Urinary bladder (tissue), 4 donors: ENCODE data around the gene MKI67. TPM values are rescaled to one million over a fixed set of nuclear protein-coding genes. Genes with fewer than 3 reads are reported as not detected.
"Not testable (repeated sequence)": the region's sequence is repeated elsewhere in the genome, so short reads cannot be mapped to it uniquely, and the experiment has no call there.

Experiments used
- DNase-seq: peaks from one replicate; pipeline ENCODE4 v3.0.0-alpha.2; 2015; ENCODE audit errors: extremely low spot score
- H3K27ac ChIP-seq: one replicate; pipeline ENCODE4 v1.5.1; 2013; ENCODE audit warnings: low read depth, mild to moderate bottlenecking, moderate library complexity
- H3K36me3 ChIP-seq: one replicate; pipeline ENCODE4 v1.6.1; 2013; ENCODE audit warnings: mild to moderate bottlenecking, moderate library complexity; ENCODE audit not compliant: insufficient read depth
- H3K4me1 ChIP-seq: one replicate; pipeline ENCODE4 v1.6.1; 2013; ENCODE audit warnings: mild to moderate bottlenecking, moderate library complexity; ENCODE audit not compliant: insufficient read depth
- H3K4me3 ChIP-seq: one replicate; pipeline ENCODE4 v1.5.1; 2013; ENCODE audit warnings: low read depth, low read length
- WGBS: extraction: QIAGEN DNeasy Blood & Tissue Kit; methylation state at CpG from one replicate; pipeline ENCODE4 v1.1.7; 2013; 5-methylcytosine and 5-hydroxymethylcytosine counted together
- polyA plus RNA-seq: library from polyadenylated mRNA; stranded (reverse); fragments of 200-250 nt; gene quantifications from one replicate; pipeline ENCODE4 v1.2.3, GENCODE V29; 2013
- total RNA-seq: library from RNA; depleted of rRNA; stranded (reverse); fragments of >200 nt; gene quantifications from one replicate; pipeline ENCODE4 v1.2.3, GENCODE V29; 2014
- donor health status: healthy with polysubstance abuse.
- donor health status: healthy.

MKI67 gene
- total and polyA plus RNA-seq, 2 donors = 0.42 to 17.8 TPM

DNA sequence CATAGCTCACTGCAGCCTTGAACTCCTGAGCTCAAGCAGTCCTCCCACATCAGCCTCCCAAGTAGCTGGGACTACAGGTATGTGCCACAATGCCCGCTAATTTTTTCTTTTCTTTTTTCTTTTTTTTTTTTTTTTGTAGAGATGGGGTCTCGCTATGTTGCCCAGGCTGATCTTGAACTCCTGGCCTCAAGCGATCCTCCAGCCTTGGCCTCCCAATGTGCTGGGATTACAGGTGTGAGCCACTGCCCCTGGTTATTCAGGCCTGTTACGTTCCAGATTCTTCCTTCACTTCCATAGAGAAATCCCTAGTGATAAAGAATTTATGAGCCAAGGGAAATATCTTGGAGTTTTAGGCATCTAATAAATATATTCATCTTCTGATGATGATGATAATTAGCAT, 31.6 kb downstream of the MKI67 start:
- not testable (repeated sequence) for H3K4me1 ChIP-seq, DNase-seq, H3K4me3 ChIP-seq, H3K27ac ChIP-seq, H3K36me3 ChIP-seq
- 98% methylated on average over 4 of the region's 4 CpGs for WGBS

GRCh38 chr10:128092454-128092853, 33.8 kb downstream of the MKI67 start:
- no peaks in the 10 kb centered on the region for H3K4me1 ChIP-seq
- DNase-seq = no peak
- no peaks in the 10 kb centered on the region for H3K36me3 ChIP-seq
- 77% methylated on average over 3 of the region's 3 CpGs for WGBS
- H3K4me3 ChIP-seq = no peak overlapping the region
- H3K27ac ChIP-seq = no peak overlapping the region

DNA sequence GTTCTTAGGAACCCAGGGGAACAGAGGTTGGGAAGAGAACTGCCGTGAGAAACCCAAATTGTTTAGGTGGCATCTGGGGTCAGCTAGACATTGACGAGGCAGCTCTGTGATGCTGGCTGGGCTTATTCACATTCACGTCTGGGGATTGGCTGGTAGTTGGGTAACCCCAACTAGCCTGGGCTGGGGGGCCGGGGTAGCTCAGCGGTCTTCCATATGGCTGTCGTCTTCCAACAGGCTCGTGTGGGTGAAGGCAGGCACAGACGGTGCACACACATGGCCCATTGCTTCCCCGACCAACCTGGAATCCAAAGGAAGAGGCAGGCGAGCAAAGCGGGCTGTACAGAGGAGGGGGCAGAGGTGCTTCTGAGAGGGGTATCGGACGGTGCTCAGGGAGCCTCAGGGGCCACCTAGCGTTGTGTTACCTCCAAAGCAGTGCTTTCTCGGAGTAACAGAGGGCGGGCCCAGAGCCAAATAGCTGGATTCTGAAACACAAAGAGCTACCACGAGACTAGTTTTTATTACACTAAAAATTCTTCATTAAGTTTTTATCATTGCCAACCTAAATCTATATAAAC, 34.5 kb downstream of the MKI67 start:
- Histone ChIP-seq H3K4me3 (no peak overlapping the region), H3K36me3 (no peaks in the 10 kb centered on the region), H3K27ac (no peak overlapping the region), H3K4me1 (no peaks in the 10 kb centered on the region)
- WGBS = 60% methylated on average over 17 of the region's 17 CpGs
- DNase-seq = no peak

- DNase-seq = no peak
- no peak overlapping the region for H3K4me3 ChIP-seq
- H3K4me1 ChIP-seq = no peaks in the 10 kb centered on the region
- WGBS = 52% methylated on average over 12 of the region's 12 CpGs
- H3K27ac ChIP-seq = no peak overlapping the region
- no peaks in the 10 kb centered on the region for H3K36me3 ChIP-seq
These were observed 38.1 kb downstream of the MKI67 start for GRCh38 chr10:128087884-128088709.

DNA sequence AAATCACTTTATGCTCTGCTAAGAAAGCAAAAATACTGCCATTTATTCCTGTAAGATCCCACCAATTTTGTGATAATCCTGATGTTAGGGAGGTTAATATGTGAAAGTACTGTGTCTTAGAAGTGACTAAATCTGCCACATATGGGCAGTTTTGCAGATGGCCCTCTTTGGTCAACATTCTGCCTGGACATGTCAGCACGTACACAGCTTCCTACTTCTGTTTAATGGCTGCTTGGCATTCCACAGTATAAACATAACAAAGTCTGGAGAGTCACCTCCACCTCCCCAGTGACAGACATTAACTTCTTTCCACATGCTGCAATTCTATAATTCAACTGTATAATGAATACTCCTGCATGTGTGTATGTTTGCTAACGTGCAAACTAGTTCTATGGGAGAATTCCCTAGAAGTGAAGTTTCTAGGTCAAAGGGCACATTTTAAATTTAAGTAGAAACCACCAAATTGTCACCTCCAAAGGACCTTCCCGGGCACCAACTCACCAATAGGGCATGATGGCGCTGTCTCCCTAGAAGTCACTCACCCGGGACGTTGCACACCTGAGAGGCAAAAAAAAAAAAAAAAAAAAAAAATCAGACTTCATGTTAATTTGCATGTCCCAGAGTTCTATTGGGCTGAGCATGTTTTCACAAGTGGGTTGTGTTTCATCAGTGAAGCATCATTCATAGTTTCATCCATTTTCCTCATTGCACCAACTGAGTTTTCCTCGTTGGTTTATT, 38.9 kb downstream of the MKI67 start:
- Histone ChIP-seq H3K4me3 (no peak overlapping the region), H3K27ac (no peak overlapping the region), H3K4me1 (no peaks in the 10 kb centered on the region), H3K36me3 (no peaks in the 10 kb centered on the region)
- 75% methylated on average over 7 of the region's 7 CpGs for WGBS
- DNase-seq = no peak

DNA sequence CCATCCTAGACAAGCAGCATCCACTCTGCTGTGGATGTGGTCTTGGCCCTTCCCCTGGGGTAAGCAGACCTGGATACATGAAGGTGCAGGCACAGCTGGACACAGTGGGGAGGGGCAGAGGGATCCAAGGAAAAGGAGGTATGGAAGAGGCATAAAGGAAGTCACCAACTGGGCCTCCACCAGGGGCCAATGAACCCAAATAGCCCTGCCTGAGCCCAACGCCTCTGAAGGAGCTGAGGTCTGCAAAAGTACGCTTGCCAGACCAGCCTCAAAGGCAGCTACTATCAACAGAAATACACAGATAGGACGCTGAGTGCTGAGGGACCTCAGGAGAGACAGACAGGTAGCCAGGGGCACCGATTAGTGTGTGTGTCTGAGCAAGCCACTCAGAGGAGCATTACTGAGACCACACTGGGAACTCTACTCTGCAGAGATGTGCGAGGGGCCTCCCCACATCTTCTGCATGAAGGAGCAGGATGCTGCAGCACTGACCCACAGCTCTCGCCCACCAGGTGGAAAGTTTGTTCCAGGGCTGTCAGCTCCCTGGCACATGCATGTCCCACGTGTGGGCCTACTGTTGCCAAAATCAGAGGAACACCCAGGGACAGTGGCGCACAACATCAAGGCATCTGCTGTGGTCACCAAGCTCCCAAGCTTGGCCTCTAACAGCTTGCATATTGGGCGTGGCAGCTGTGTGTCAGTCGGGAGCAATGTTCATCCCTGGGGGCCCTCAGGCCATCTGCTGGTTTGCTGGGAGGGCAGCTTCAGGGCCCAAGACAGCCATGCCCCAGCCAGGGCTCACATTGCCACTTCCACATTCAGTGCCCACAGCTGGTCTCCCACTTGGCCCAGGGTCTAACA, 40.0 kb downstream of the MKI67 start:
- H3K4me3 ChIP-seq = no peak overlapping the region
- H3K4me1 ChIP-seq = no peaks in the 10 kb centered on the region
- H3K27ac ChIP-seq = no peak overlapping the region
- no peak for DNase-seq
- no peaks in the 10 kb centered on the region for H3K36me3 ChIP-seq
- 70% methylated on average over 10 of the region's 10 CpGs for WGBS

GRCh38 chr10:128084991-128085390, 41.2 kb downstream of the MKI67 start:
- DNase-seq = no peak
- Histone ChIP-seq H3K4me1 (no peaks in the 10 kb centered on the region), H3K27ac (no peak overlapping the region), H3K36me3 (no peaks in the 10 kb centered on the region), H3K4me3 (no peak overlapping the region)
- WGBS = 90% methylated on average over 8 of the region's 8 CpGs

DNA sequence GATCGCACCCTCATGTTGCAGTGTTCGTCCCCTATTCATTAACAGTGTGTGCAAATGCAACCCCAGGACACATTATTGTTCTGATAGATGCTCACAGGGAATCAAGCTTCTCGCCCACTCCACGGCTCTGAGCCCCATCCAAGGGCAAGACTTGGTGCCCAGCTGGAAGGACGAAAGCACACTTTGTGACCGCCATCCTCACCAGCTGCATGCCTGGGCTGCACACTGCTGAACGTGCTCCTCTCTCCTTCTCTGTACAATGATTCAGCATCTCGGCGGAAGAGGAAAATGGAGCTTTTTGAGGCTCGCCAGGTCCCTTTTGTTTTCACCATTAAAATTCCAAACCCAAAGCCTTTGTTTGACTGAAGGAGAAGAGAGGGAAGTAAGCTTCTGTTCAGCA, 41.9 kb downstream of the MKI67 start:
- Histone ChIP-seq H3K27ac (no peak overlapping the region), H3K4me3 (no peak overlapping the region), H3K4me1 (no peaks in the 10 kb centered on the region), H3K36me3 (no peaks in the 10 kb centered on the region)
- DNase-seq = no peak
- WGBS = 84% methylated on average over 10 of the region's 10 CpGs

DNA sequence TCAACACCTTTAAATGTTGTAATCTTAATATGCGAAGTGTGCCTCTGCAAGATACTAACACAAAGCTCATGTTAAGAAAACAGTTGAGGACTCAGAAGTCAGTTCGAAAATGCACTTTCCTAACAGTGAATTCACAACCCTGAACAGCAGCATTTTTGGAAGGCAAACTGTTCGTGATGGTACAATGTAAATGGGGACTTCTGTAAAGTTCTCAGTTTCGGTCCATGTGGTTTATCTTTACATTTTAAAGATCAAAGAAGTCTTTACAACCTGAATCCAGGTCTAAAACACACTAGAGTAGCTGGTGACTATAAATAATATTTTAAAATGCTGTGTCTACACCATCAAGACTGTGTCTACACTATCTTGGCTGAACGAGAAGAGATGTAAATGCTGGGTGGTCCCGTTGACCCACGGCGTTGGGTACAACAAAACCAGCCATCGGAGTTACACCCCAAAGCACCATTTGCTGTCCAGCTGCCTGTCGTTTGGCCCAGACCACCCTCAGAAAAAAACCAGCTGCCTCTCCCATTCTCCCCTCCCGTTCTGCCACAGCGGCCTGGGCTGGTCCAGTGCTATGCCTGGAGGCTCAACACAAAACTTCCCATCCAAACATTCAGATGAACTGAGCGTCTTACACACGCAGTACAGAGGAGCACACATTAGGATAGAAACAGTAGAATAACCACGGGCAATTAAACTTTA, 42.9 kb downstream of the MKI67 start:
- no peak for DNase-seq
- Histone ChIP-seq H3K27ac (no peak overlapping the region), H3K36me3 (no peaks in the 10 kb centered on the region), H3K4me1 (no peaks in the 10 kb centered on the region), H3K4me3 (no peak overlapping the region)
- WGBS = 72% methylated on average over 15 of the region's 15 CpGs

- no peak for DNase-seq
- Histone ChIP-seq H3K4me1 (no peaks in the 10 kb centered on the region), H3K4me3 (no peak overlapping the region), H3K27ac (no peak overlapping the region), H3K36me3 (no peaks in the 10 kb centered on the region)
- WGBS = 50% methylated on average over 3 of the region's 3 CpGs
These were observed 44.5 kb downstream of the MKI67 start for GRCh38 chr10:128081720-128082119.

DNA sequence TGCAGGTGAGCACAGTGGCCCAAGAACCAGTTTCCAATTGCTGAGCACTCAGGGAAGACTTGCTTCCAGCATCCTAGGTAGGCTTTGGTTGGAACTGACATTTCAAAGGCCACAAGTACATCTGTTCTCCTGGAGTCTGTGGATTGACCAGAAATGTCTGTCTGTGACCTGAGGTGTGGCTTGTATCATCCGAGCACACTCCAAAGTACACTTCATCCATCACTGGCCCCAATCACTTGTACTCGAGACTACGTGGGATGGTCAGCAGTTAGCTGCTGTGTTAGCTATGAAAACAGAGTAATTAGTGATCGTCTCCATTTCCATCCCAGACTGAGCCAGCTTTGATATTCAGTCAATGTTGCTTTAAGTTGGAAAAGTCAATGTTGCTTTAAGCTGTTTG, 45.0 kb downstream of the MKI67 start:
- Histone ChIP-seq H3K4me1 (no peaks in the 10 kb centered on the region), H3K4me3 (no peak overlapping the region), H3K27ac (no peak overlapping the region), H3K36me3 (no peaks in the 10 kb centered on the region)
- WGBS = 73% methylated on average over 4 of the region's 4 CpGs
- DNase-seq = no peak

DNA sequence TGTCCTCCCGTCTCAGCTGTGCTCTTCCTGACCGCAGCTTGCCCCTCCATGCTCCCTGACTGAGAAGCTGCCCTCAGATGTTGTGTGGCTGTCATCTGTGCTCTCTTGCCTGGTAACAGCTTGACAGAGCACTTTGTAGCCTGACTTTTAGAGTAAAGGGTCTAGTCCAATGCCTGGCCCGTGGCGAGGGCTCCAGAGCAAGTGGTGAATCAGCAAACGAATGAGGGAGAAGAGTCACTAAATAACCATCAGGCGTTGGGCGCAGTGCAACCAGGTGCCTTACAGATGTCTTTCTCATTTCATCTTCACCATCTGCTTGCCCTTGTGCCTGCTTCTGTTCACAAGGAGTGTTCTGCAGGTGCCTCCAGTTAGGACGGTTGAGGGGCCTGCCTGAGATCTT, 45.6 kb downstream of the MKI67 start:
- 82% methylated on average over 8 of the region's 8 CpGs for WGBS
- Histone ChIP-seq H3K4me3 (no peak overlapping the region), H3K27ac (no peak overlapping the region), H3K36me3 (no peaks in the 10 kb centered on the region), H3K4me1 (no peaks in the 10 kb centered on the region)
- DNase-seq = no peak

- H3K4me1 ChIP-seq = no peaks in the 10 kb centered on the region
- no peak overlapping the region for H3K4me3 ChIP-seq
- WGBS = 79% methylated on average over 13 of the region's 13 CpGs
- no peak for DNase-seq
- H3K27ac ChIP-seq = no peak overlapping the region
- no peaks in the 10 kb centered on the region for H3K36me3 ChIP-seq
These were observed 46.0 kb downstream of the MKI67 start for GRCh38 chr10:128080231-128080630.
